ENCODE measurements around the gene PLXNB2.
"Not testable (repeated sequence)": the region's sequence is repeated elsewhere in the genome, so short reads cannot be mapped to it uniquely, and the experiment has no call there.

Gene PLXNB2

GRCh38 chr22:50326225-50326955 is 18.9 kb upstream of the PLXNB2 start:
- DNase-seq: no peak

GRCh38 chr22:50325444-50326224 is 18.2 kb upstream of the PLXNB2 start:
- no peak for DNase-seq

GRCh38 chr22:50323900-50324299 is 16.5 kb upstream of the PLXNB2 start:
- no peak for DNase-seq

GRCh38 chr22:50322382-50323104 is 15.1 kb upstream of the PLXNB2 start:
- not testable (repeated sequence) for DNase-seq

GRCh38 chr22:50320671-50321325 is 13.4 kb upstream of the PLXNB2 start:
- no peak for DNase-seq

GRCh38 chr22:50320116-50320515 is 12.7 kb upstream of the PLXNB2 start:
- DNase-seq: no peak

- DNase-seq: no peak
These were observed 12.1 kb upstream of the PLXNB2 start for GRCh38 chr22:50319503-50319951.

- DNase-seq: peak; percentile 23
These were observed 11.4 kb upstream of the PLXNB2 start for GRCh38 chr22:50318698-50319411.

GRCh38 chr22:50318356-50318697 is 10.9 kb upstream of the PLXNB2 start:
- no peak for DNase-seq

- no peak for DNase-seq
These were observed 10.2 kb upstream of the PLXNB2 start for GRCh38 chr22:50317674-50318073.

- DNase-seq: no peak
These were observed 9.7 kb upstream of the PLXNB2 start for GRCh38 chr22:50317178-50317577.

- DNase-seq: no peak
These were observed 8.9 kb upstream of the PLXNB2 start for GRCh38 chr22:50316114-50317065.

GRCh38 chr22:50315289-50316113 is 8.1 kb upstream of the PLXNB2 start:
- no peak for DNase-seq

- DNase-seq: no peak
These were observed 7.2 kb upstream of the PLXNB2 start for GRCh38 chr22:50314455-50315288.

GRCh38 chr22:50314081-50314454 is 6.6 kb upstream of the PLXNB2 start:
- no peak for DNase-seq

GRCh38 chr22:50313600-50313999 is 6.2 kb upstream of the PLXNB2 start:
- no peak for DNase-seq

GRCh38 chr22:50313021-50313420 is 5.6 kb upstream of the PLXNB2 start:
- DNase-seq: no peak

- DNase-seq: no peak
These were observed 4.9 kb upstream of the PLXNB2 start for GRCh38 chr22:50312371-50312770.

- no peak for DNase-seq
These were observed 4.3 kb upstream of the PLXNB2 start for GRCh38 chr22:50311606-50312351.

All from NCI-H524 treated with DMSO at 0.1 percent for 48 hours (cell line).